ENCODE measurements around the gene PLCH2.

The PLCH2 gene

DNA sequence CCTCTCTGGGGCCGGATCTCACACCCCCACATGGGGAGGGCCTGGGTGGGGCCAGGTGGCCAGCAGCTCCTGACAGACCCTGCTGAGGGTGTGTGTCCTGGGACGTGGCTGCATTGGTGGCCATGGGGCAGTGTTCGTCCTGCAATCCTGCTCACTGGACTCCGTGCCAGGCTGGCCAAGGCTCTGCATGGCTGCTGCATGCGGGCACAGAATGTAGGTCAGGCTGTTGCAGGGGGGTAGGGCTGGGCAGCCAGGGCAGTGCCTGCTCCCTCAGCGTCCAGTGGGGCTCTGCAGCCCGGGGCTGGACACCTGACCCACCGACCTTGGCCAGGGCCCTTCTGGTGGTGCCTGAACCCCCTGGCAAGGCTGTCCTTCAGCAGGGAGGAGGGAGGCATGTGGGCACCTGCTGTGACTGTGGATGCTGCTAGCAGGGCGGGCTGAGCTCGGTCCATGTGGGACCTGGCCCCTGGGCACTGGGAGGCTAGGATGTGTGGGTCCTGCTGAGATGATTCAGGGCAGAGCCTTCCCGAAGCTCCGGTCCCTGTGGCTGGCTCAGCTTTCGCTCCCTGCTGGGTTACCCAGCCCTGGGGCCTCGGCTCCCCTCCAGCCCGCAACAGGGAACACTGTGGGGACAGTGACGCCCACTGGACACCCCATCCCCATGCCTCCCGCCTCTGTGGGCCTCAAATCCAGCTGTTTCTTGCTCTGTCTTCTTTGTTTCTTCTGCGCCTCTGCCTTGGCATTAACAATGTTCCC is 14.9 kb upstream of the PLCH2 start:
- no peak for DNase-seq

- no peak for DNase-seq
Observed at GRCh38 chr1:2462819-2463218, 13.3 kb upstream of the PLCH2 start.

DNA sequence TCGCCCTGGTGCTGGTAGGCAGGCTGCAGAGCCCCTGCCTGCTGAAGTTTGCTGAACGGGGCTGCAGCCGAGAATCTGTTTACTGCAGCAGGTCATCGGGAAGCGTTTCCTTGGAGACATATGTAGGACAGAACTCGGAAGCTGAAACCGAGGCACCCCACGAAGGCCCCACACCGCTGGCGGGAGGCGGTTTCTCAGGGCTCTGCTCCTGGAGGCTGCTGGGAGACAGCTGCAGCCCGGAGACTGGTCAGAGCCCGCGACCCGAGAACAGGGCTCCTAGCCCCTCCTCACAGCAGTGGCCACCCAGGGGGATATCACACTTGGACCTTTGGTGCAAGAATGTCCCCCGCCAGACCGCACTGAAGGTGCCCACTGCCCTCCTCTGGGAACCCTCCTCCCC is 12.7 kb upstream of the PLCH2 start:
- DNase-seq, result no peak

- DNase-seq, result no peak
Observed at GRCh38 chr1:2465371-2466269, 10.5 kb upstream of the PLCH2 start.

DNA sequence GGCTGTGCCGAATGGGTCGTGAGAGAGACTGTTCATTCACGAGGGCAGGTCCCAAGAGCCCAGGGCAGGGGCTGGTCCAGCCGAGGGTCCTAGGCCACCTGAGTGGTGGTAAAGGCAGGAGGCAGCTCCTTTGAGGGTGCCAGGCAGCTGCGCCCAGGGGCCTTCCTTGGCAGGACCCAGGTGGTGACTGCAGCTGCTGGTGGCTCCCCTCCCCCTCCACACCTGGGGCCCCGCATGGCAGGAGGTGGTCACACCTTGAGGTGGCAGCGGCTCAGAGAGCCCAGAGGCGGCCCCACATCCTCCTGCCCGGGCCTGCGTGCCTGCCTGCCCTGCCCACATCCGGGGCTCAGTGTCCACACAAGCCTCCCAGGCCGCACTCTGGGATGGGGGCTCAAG is 9.8 kb upstream of the PLCH2 start:
- no peak for DNase-seq

- DNase-seq, result no peak
Observed at GRCh38 chr1:2466958-2467554, 9.0 kb upstream of the PLCH2 start.

DNA sequence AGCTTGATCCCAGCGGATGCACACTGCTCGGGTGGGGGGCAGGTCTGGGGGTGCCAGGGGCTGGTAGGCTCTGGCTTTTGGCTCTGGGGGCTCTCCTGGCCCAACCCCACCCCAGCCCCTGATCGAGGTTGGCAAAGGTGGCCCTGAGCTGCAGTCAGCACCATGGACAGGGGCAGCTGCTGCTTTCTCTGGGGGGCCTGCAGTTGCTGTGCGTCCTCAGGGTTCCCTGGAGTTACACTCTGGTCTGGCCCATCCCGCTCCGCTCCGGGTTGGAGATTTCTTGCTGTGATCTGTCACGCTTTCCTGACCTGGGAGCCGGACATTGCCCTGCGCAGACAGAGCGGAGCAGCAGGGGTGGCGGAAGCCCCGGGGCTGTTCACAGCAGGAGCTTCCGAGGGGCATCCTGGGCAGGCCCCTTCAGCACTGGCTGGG is 8.0 kb upstream of the PLCH2 start:
- DNase-seq, result no peak

- no peak for DNase-seq
Observed at GRCh38 chr1:2468540-2468939, 7.5 kb upstream of the PLCH2 start.

DNA sequence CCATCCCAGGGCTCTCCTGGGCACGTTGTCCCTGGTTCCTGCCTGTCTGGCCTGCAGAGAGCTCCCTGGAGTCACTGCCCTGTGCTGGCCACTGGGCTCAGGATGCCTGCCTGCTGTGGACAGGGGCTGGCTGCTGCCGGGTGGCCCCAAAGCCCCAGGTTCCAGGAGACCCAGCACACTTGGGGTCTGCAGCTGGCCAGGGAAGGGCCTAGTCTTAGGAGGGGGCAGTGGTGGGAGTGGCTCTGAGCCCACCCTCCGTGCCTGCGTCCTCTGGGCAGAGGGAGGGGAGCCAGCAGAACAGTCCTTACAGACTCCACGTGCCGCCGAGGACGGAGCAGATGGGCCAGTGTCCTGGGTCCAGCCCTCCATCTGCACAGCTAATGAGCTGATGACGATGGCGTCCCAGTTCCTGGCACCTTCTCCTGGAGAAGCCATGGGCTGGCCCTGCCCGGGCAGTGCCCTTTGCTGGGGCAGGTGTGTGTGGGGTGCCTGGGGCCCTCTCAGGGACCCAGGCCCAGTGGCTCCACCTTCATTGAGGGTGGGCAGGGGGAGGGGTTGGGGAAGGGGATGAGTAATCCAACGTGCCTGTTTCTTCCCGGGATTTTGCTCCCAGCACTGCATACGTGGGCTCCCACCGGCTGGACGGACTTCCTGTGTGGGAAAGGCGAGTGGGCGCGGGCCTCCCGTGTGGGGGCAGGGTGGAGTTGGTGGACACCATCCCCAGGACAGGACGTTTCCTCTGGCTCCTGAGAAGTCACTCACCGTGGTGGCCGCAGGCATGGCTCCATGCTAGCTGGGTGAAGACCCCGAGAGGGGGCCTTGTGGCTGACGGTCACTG is 6.8 kb upstream of the PLCH2 start:
- no peak for DNase-seq

DNA sequence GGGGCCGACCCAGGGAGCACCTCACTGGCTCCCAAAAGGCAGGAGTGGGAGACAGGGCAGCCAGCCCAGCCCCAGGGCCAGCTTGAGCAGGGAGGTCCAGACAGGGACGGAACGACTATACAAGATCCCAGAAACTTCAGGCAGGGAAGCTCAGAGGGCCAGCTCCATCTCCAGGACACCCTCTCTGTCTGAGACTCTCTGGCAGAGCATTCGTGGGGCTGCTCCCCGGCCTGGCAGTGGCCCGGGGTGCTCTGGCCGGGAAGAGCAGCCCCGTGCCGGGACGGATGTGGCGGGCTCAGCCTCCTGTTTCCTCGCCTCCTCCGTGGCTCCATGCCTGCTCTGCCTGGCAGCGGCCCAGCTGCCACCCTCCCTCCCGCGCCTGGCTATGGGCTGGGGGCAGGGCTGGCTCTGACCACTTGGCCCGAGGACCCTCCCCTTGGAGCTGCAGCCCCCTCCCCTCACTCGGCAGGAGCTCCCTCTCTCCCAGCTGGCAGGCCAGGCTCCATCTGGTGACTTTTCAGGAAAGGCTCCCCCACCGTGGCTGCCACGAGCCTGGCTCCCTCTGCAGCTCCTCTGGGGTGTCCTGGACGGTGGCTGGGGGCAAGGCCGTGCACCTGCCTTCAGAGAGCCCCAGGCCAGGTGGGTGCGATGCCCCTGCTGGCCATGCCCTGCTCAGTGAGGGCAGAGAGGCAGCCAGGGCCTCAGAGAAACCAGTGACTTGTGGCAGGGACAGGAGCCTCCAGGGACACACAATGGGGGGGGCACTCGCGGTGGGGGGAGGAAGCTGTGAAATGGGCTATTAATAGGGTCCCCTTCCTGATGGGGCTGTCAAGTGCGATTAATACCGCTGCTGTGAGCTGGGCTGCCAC is 5.6 kb upstream of the PLCH2 start:
- no peak for DNase-seq

DNA sequence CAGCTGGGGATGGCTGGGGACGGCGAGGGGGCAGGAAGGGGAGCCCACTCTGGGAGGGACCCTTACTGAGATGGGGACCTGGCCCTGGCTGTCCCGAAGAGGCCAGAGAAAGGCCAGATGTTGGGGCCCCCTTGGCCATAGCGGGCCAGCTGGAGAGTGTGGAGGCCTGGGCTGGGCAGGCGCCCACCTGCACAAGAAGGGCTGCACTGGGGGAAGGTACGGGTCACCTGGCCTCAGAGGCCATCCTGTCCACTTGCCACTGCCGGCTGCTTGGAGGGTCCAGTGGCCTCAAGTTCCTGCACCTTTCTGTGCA is 5.0 kb upstream of the PLCH2 start:
- no peak for DNase-seq

- no peak for DNase-seq
Observed at GRCh38 chr1:2471587-2472001, 4.5 kb upstream of the PLCH2 start.

- DNase-seq, result no peak
Observed at GRCh38 chr1:2472109-2472508, 4.0 kb upstream of the PLCH2 start.

DNA sequence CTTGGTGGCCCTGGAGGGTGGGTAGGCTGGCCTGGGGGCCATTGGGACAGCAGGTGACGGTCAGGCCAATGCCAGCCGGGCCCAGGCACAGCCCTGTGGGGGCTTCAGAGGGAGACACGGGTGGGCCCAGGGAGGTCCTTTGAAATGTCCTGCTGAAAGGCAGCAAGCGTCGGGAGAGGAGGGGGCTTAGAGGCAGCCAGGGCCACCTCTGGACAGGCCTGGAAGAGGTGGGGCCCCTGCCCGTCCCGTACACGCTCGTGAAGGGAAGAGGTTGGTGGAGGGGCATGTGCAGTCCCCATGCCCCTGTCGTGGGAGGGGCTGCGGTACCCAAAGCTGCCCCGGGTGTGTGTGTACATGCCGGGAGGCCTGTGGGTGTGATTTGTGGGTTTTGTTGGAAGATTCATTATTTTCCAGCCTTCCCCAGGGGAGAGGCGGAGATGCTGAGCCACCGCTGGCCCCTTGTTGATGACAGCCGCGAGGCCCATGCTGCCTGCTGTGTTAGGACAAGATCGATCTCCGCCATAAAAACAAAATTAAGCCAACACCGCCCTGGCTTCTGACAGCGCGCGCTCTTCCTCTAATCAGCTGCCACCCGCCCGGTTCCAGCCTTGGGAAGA is 3.4 kb upstream of the PLCH2 start:
- no peak for DNase-seq

GRCh38 chr1:2473198-2473597 is 2.9 kb upstream of the PLCH2 start:
- no peak for DNase-seq

DNA sequence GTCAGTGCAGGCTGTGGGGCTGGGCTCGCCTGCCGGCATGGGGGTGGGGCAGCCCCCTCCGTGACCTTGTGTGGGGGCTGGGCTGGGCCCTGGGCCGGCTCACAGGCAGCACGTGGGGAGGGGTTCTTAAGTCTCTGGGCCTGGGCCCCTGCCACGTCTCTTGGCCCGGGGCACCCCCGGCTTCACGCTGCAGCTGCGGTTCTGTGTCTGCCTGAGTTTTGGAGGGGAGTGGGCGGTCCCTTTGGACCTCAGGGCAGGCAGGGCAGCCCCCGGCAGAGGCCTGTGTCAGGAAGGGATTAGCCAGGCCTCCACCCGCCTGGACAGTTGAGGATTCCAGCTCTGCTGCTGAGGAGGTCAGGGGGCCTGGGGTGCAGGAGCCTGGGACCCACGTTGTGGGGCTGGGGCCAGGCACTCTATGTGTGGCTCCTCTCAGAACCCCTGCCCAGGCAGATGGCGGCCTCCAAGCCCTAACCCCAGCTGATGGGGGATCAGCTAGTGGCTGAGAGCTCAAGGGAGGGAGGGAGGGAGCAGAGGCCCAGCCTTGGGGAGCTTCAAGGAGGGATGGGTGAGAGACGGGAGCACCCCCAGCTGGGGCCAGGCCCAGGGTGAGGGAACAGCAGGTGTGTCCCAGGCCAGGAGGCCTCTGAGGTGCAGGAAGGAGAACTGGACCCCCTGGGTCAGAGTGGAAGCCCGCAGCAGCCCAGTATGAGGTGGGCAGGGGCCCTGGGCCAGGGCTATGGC is 1.8 kb upstream of the PLCH2 start:
- no peak for DNase-seq

DNA sequence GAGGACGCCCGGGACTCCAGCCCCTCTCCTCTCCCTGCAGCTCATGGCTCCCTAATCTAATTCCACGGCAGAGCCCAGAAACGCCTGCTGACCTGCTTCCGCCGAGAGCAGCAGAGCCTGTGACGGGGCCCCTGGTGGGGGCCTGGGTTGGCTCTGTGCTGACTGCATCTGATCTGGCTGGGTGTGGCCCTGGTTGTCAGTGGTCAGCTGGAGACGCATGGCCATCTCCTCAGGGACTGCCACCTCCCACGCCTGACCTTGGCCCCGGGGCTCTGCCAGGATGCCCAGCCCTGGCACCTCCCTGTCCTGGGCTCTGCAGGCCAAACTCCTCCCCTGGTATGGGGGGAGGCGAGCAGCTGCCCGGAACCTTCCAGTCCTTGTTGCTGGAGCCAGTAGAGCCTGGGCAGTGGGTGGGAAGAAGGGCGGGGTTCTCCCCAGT is 1.1 kb upstream of the PLCH2 start:
- DNase-seq, result no peak

DNA sequence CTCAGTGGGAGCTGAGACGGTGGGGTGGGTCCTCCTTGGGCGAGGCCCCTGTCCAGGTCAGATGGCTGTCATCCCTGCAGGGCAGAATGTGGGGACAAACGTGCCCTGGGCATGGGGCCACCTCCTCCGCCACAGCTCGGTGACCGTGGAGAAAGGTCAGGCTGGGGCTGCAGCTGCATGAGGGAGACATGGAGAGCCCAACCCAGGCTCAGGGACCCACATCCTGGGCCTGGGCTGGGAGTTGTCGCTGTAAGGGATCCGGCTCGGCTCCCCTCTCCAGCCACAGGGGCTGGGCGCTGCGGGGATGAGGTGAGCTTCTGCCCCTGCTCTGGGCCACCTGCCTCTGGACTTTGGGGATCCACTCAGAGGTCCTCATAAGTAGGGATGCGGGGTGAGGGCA is 518 bp upstream of the PLCH2 start:
- no peak for DNase-seq

DNA sequence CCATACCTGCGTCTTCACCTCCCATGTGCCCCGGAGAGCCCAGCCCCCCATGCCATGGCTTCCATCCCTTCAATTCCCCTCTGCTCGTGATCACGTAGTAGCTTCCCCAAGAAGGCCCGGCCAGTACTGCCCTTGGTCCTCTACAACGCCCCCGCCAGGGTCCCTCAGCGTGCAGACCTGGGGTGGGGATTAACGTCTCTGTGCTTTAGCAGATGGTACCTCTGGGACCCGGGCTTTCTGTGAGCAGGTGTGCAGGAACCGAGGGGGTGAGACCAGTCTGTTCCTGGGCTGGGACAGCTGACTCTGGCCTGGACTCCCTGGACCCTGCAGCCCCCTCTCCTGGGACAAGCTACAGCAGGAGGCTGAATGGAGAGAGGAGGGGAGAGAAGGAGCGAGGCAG is 1.2 kb downstream of the PLCH2 start:
- no peak for DNase-seq

GRCh38 chr1:2477791-2478499 is 1.9 kb downstream of the PLCH2 start:
- DNase-seq, result no peak
